ENCODE measurements around the gene CYP2C8.

Gene CYP2C8

DNA sequence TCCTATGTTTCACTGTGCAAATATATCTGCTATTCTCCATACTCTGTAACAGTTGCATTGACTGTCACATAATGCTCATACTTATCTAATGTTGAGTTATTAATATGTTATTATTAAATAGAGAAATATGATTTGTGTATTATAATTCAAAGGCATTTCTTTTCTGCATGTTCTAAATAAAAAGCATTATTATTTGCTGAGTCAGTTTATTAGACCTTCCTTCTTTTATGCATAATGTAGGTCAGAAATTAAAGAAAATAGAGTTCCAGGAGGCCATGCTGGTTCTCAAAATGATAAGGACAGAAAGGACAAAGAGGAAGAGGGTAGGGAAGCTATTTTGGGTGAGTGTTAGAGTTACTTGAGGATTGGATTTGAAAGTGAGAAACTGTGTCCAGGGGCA is 80.1 kb downstream of the CYP2C8 start:
- H3K9me3 ChIP-seq (ENCODE audit: control insufficient read depth in 2 of 2, low read length in 2 of 2) = peaks cover 5 to 7% of the 10 kb centered on the region in 2 donors
- no peaks in the 10 kb centered on the region for H3K36me3 ChIP-seq (ENCODE audit: control insufficient read depth in 2 of 2, insufficient read depth in 2 of 2, low read length in 2 of 2)
- H3K4me3 ChIP-seq (ENCODE audit: low read length in 2 of 2) = no peak overlapping the region
- H3K9ac ChIP-seq (ENCODE audit: low read depth in 1 of 2, low read length in 2 of 2) = no peak overlapping the region
- no peak overlapping the region for H3K27ac ChIP-seq (ENCODE audit: low read depth in 2 of 2, low read length in 2 of 2)
- H3K4me1 ChIP-seq (ENCODE audit: control insufficient read depth in 2 of 2, insufficient read depth in 2 of 2, low read length in 2 of 2) = no peaks in the 10 kb centered on the region
- no peaks in the 10 kb centered on the region for H3K27me3 ChIP-seq (ENCODE audit: control insufficient read depth in 2 of 2, insufficient read depth in 2 of 2, low read length in 2 of 2)

All from mucosa of rectum (tissue), 2 donors.